AG09309 (cell line): ENCODE data around the gene NLRP12.
"Not testable (repeated sequence)": the region's sequence is repeated elsewhere in the genome, so short reads cannot be mapped to it uniquely, and the experiment has no call there.

Source experiments
- DNase-seq: peaks from one replicate; pipeline ENCODE4 v3.0.0-alpha.2; 2010; ENCODE audit warnings: low read depth
- H3K4me3 ChIP-seq: 2 replicates; pipeline ENCODE4 v1.5.1; 2011; ENCODE audit warnings: mild to moderate bottlenecking, low read depth, low read length, moderate library complexity; ENCODE audit not compliant: control insufficient read depth
- TF ChIP-seq, protein P1 (sequence below): IDR thresholded peaks from 2 replicates; pipeline ENCODE4 v1.5.1; 2011; ENCODE audit warnings: mild to moderate bottlenecking, low read depth, low read length, inconsistent platforms; ENCODE audit not compliant: insufficient read depth, control insufficient read depth; ENCODE audit errors: missing control alignments

NLRP12 gene, protein sequence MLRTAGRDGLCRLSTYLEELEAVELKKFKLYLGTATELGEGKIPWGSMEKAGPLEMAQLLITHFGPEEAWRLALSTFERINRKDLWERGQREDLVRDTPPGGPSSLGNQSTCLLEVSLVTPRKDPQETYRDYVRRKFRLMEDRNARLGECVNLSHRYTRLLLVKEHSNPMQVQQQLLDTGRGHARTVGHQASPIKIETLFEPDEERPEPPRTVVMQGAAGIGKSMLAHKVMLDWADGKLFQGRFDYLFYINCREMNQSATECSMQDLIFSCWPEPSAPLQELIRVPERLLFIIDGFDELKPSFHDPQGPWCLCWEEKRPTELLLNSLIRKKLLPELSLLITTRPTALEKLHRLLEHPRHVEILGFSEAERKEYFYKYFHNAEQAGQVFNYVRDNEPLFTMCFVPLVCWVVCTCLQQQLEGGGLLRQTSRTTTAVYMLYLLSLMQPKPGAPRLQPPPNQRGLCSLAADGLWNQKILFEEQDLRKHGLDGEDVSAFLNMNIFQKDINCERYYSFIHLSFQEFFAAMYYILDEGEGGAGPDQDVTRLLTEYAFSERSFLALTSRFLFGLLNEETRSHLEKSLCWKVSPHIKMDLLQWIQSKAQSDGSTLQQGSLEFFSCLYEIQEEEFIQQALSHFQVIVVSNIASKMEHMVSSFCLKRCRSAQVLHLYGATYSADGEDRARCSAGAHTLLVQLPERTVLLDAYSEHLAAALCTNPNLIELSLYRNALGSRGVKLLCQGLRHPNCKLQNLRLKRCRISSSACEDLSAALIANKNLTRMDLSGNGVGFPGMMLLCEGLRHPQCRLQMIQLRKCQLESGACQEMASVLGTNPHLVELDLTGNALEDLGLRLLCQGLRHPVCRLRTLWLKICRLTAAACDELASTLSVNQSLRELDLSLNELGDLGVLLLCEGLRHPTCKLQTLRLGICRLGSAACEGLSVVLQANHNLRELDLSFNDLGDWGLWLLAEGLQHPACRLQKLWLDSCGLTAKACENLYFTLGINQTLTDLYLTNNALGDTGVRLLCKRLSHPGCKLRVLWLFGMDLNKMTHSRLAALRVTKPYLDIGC

GRCh38 chr19:53824134-53824611 lies at the start of gene NLRP12:
Gene NLRP12, minus strand, starts transcription at chr19:53824314. Its CDS starts 140 bp downstream, at chr19:53824174.
- DNase-seq: no peak
- TF ChIP-seq, protein P1, sequence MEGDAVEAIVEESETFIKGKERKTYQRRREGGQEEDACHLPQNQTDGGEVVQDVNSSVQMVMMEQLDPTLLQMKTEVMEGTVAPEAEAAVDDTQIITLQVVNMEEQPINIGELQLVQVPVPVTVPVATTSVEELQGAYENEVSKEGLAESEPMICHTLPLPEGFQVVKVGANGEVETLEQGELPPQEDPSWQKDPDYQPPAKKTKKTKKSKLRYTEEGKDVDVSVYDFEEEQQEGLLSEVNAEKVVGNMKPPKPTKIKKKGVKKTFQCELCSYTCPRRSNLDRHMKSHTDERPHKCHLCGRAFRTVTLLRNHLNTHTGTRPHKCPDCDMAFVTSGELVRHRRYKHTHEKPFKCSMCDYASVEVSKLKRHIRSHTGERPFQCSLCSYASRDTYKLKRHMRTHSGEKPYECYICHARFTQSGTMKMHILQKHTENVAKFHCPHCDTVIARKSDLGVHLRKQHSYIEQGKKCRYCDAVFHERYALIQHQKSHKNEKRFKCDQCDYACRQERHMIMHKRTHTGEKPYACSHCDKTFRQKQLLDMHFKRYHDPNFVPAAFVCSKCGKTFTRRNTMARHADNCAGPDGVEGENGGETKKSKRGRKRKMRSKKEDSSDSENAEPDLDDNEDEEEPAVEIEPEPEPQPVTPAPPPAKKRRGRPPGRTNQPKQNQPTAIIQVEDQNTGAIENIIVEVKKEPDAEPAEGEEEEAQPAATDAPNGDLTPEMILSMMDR: no peak
- no peak within 1 kb of the TSS for H3K4me3 ChIP-seq

- no peak for DNase-seq
- TF ChIP-seq, protein P1: no peak
- no peak overlapping the region for H3K4me3 ChIP-seq
These were observed 48.6 kb upstream of the NLRP12 start for GRCh38 chr19:53872762-53873161.

- H3K4me3 ChIP-seq: no peak overlapping the region
- no peak for DNase-seq
- TF ChIP-seq, protein P1: no peak
These were observed 47.3 kb upstream of the NLRP12 start for GRCh38 chr19:53871454-53871853.

GRCh38 chr19:53870485-53870844 lies 46.4 kb upstream of the NLRP12 start:
- no peak for DNase-seq
- TF ChIP-seq, protein P1: no peak
- H3K4me3 ChIP-seq: peak overlapping the region; percentile 9

GRCh38 chr19:53869805-53870484 lies 45.8 kb upstream of the NLRP12 start:
- H3K4me3 ChIP-seq: peak overlapping the region; percentile 70
- DNase-seq: not testable (repeated sequence)

- no peak for DNase-seq
- TF ChIP-seq, protein P1: peak; percentile 33
- H3K4me3 ChIP-seq: peak overlapping the region; percentile 70
These were observed 45.0 kb upstream of the NLRP12 start for GRCh38 chr19:53868892-53869804.
